BJ (cell line): ENCODE measurements around the gene PIP4K2A. TPM values are rescaled to one million over a fixed set of nuclear protein-coding genes. Genes with fewer than 3 reads are reported as not detected.

ENCODE experiments used
- CTCF ChIA-PET: fragments of 350-600 bp; formaldehyde crosslinking; extraction: SDS; loops from one replicate; lab custom pipeline; 2021; ENCODE audit warnings: antibody characterized with exemption, inconsistent platforms; lab: Yijun Ruan, JAX
- POLR2A ChIA-PET: fragments of 300-600 bp; sonication (Branson Sonifier 250); formaldehyde crosslinking; extraction: SDS; loops from one replicate; lab custom pipeline; 2021; ENCODE audit warnings: antibody characterized with exemption; lab: Charles Lee
- DNase-seq: peaks from one replicate; pipeline ENCODE4 v3.0.0-alpha.2; 2011; ENCODE audit warnings: low read depth
- H3K27me3 ChIP-seq: 2 replicates; pipeline ENCODE4 v1.6.0; 2011; ENCODE audit warnings: low read length; ENCODE audit not compliant: control insufficient read depth, insufficient read depth
- H3K36me3 ChIP-seq: 2 replicates; pipeline ENCODE4 v1.5.1; 2011; ENCODE audit warnings: low read length; ENCODE audit not compliant: control insufficient read depth, insufficient read depth
- H3K4me3 ChIP-seq: 2 replicates; pipeline ENCODE4 v1.5.1; 2011; ENCODE audit warnings: low read depth, mild to moderate bottlenecking, control low read depth, low read length
- CTCF ChIP-seq: IDR thresholded peaks from 2 replicates; pipeline ENCODE4 v1.5.1; 2011; ENCODE audit warnings: low read depth, mild to moderate bottlenecking, control low read depth, inconsistent platforms, low read length, moderate library complexity; ENCODE audit not compliant: insufficient read depth
- polyA plus RNA-seq: library from polyadenylated mRNA; depleted of rRNA; stranded (reverse); fragments of >200 nt; gene quantifications from 2 replicates; pipeline ENCODE4 v1.2.3, GENCODE V29; 2011

The PIP4K2A gene
- polyA plus RNA-seq, 1 experiment: 17.3 TPM

DNA sequence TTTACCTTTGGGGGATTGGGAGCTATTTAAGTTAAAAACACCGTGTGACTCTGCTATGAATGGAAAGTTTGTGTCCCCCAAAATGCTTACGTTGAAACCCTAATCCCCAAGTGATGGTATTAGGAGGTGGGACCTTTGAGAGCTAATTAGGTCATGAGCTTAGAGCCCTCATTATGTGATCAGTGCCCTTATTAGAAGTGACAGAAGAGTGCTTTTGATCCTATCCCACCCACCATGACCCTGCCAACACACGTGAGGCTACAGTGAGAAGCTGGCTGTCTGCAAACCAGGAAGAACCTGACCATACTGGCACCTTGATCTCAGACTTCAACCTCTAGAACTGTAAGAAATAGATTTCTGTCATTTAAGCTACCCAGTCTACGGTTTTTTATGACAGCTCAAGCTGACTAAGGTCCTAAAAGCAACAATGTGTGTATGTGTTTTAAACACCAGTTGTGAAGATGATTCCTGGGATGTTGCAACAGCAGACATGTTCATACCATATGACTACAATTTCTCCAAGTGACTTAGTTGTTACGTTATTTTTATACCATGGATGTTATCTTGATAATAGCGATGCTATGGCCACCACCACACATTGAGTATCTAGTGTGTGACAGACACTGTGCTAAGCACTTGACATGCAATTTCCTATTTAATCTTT, 124.4 kb downstream of the PIP4K2A start:
- DNase-seq: no peak
- POLR2A ChIA-PET: no interaction called here
- Histone ChIP-seq H3K36me3 (no peaks in the 10 kb centered on the region; the same call in none of the 2 replicates), H3K27me3 (no peaks in the 10 kb centered on the region), H3K4me3 (no peak overlapping the region)
- CTCF ChIA-PET: interaction anchor here (0.9 to 1.4 kb wide), 5 partner anchors 9 to 37 kb away, joined by 3 to 6 read pairs (median 3); no protein-coding TSS in a partner anchor
- TF ChIP-seq CTCF: no peak

DNA sequence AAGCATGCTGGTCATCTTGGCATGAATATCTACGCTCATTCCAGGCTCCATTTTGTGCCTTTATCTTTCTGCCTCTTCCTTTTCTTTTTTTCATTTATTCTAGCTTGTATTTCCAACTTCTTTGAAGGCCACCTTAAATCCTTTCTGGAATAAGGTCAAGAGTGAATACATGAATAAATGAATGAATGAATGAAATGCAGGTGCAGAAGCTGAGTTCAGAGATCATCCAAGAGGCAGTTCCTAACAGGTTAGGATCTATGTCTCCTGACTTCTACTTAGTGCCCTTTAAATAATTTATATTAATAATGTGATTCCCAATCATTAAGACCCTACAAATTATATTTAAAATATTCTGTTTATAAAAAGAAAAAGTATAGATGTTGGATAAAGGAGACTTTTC, 125.9 kb downstream of the PIP4K2A start:
- ChIA-PET POLR2A (no interaction called here), CTCF (interaction anchor here (0.7 kb wide), 1 partner anchor 11 kb away, joined by 3 read pairs; no protein-coding TSS in a partner anchor)
- H3K27me3 ChIP-seq: no peaks in the 10 kb centered on the region
- H3K4me3 ChIP-seq: no peak overlapping the region
- H3K36me3 ChIP-seq: no peaks in the 10 kb centered on the region; the same call in none of the 2 replicates
- TF ChIP-seq CTCF: no peak
- no peak for DNase-seq

DNA sequence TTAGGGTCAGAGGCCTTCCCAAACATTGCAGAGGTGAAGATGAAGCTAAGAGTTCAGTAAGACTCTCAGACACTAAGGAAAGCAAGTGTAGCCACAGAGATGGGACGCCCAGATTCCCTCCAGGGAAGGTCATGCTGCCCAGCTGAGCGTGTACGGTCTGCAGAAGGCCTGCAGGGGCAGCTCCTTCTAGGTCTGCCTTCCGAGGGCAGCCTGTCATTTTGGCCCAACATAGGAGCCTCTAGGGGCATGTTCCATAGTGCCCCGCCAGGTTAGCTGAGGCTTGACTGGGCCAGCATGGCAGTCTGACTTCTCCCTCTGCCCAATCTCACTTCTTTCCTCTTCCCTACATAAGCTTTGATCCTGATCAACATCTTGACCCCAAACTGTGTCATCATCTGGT, 130.7 kb downstream of the PIP4K2A start:
- Histone ChIP-seq H3K4me3 (no peak overlapping the region), H3K36me3 (peaks cover 4% of the 10 kb centered on the region; the same call in 1 of the 2 replicates), H3K27me3 (no peaks in the 10 kb centered on the region)
- DNase-seq: no peak
- ChIA-PET POLR2A (no interaction called here), CTCF (interaction anchor here (1.3 to 4.7 kb wide), 3 partner anchors 10 to 405 kb away, joined by 3 to 30 read pairs (median 4); partner anchors contain the start of gene PIP4K2A)
- TF ChIP-seq CTCF: no peak

DNA sequence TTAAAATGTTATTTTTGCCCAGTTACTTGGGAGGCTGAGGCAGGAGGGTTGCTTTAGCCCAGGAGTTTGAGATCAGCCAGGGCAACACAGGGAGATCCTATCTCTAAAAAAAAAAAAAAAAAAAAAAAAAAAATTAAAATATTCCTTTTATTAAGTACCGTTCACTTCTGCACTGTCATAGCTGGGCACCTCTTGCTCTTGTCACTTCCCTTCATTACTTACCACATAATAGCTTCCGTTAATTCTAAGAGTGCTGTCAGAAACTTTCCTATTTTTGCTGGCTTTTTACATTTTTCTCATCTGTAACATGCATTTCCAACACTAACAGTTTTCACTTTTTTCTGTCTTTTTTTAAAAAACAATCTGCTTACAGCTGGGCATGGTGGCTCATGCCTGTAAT, 132.9 kb downstream of the PIP4K2A start:
- no peak for DNase-seq
- no peak for TF ChIP-seq CTCF
- CTCF ChIA-PET: interaction anchor here (0.7 to 0.8 kb wide), 3 partner anchors 8 to 265 kb away, joined by 3 to 4 read pairs (median 3); no protein-coding TSS in a partner anchor
- H3K27me3 ChIP-seq: no peaks in the 10 kb centered on the region
- POLR2A ChIA-PET: no interaction called here
- no peak overlapping the region for H3K4me3 ChIP-seq
- H3K36me3 ChIP-seq: peaks cover 7% of the 10 kb centered on the region

DNA sequence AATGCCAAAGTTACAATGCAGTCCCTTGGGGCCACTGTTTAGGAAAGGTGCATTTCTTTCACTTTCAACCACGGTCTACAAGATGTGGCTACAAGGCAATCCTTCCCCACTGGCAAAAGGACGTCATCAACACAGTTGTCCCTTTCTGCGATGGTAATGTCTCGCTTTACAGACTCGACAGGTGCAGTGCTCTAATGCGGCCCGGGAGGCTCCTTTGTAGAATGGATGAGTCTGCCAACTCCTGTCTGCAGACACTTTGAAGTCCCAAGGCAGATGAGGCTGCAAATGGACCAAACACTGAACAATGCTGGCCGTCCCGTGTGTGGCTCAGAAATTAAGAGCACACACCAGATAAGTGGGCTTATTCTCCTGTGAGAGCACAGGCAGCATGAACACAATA, 133.7 kb downstream of the PIP4K2A start:
- H3K36me3 ChIP-seq: peaks cover 8% of the 10 kb centered on the region
- no peak for DNase-seq
- ChIA-PET CTCF (interaction anchor here (0.8 kb wide), 1 partner anchor 9 kb away, joined by 3 read pairs; no protein-coding TSS in a partner anchor), POLR2A (no interaction called here)
- H3K27me3 ChIP-seq: no peaks in the 10 kb centered on the region
- no peak for TF ChIP-seq CTCF
- H3K4me3 ChIP-seq: no peak overlapping the region
